K562 (cell line): Measurements from ENCODE around the gene TBC1D17. TPM values are rescaled to one million over a fixed set of nuclear protein-coding genes. Genes with fewer than 3 reads are reported as not detected.

ENCODE experiments used
- BRCA1 ChIP-seq, 2 experiments: fragments of 450-650 bp in 1 of 2; sonication (generic) in 1 of 2; formaldehyde crosslinking in 1 of 2; IDR thresholded peaks; 2 replicates each; pipeline versions ENCODE4 v1.5.0 to v1.6.1; 2017 to 2020; ENCODE audit warnings: mild to moderate bottlenecking in 1 of 2, missing genetic modification reagents in 1 of 2
- CBFB ChIP-seq: sonication (generic); formaldehyde crosslinking; IDR thresholded peaks from 2 replicates; pipeline ENCODE4 v1.4.0; 2020; ENCODE audit warnings: mild to moderate bottlenecking, missing genetic modification reagents
- CCNT2 ChIP-seq: IDR thresholded peaks from 2 replicates; pipeline ENCODE4 v1.6.1; 2011; ENCODE audit warnings: borderline replicate concordance, low read depth, mild to moderate bottlenecking, moderate library complexity, mixed read lengths, low read length; ENCODE audit not compliant: insufficient read length; ENCODE audit errors: extremely low read depth
- CHD1 ChIP-seq: fragments of 200-600 bp; sonication (generic); IDR thresholded peaks from one replicate; pipeline ENCODE4 v1.6.1; 2012; ENCODE audit warnings: mild to moderate bottlenecking, moderate library complexity, low read length, inconsistent platforms
- COPS2 ChIP-seq: fragments of 450-650 bp; conservative IDR thresholded peaks from 2 replicates; pipeline ENCODE4 v1.6.1; 2016; ENCODE audit warnings: mild to moderate bottlenecking, moderate library complexity
- ELF4 ChIP-seq: fragments of 450-650 bp; formaldehyde crosslinking; IDR thresholded peaks from 2 replicates; pipeline ENCODE4 v1.4.0; 2022; ENCODE audit warnings: missing genetic modification characterization
- JUN ChIP-seq, 2 experiments: sonication (generic) in 1 of 2; formaldehyde crosslinking in 1 of 2; IDR thresholded peaks; 2 replicates each; pipeline versions ENCODE4 v1.6.1 to v1.8.0; 2012 to 2022; ENCODE audit warnings: borderline replicate concordance in 2 of 2, mild to moderate bottlenecking in 2 of 2, improper control_type of control experiment in 1 of 2, low read depth in 1 of 2, low read length in 1 of 2, missing genetic modification reagents in 1 of 2
- MIER1 ChIP-seq: fragments of 450-650 bp; IDR thresholded peaks from 2 replicates; pipeline ENCODE4 v1.6.1; 2016; ENCODE audit warnings: antibody characterized with exemption, mild to moderate bottlenecking, low read depth
- NFYB ChIP-seq: IDR thresholded peaks from 2 replicates; pipeline ENCODE4 v1.6.1; 2011; ENCODE audit warnings: mild to moderate bottlenecking, moderate library complexity; ENCODE audit not compliant: insufficient read length; ENCODE audit errors: extremely low read depth
- NR2C2 ChIP-seq, 2 experiments: fragments of 200-800 bp in 1 of 2; sonication (Bioruptor generic) in 1 of 2; sonication (generic) in 1 of 2; formaldehyde crosslinking in 1 of 2; IDR thresholded peaks; 2 replicates each; pipeline versions ENCODE4 v1.6.1 to v1.8.0; 2016 to 2022; ENCODE audit warnings: mild to moderate bottlenecking in 1 of 2, missing compliant biosample characterization in 1 of 2, missing genetic modification characterization in 1 of 2, missing genetic modification reagents in 1 of 2
- PHTF2 ChIP-seq: fragments of 250-450 bp; sonication (Bioruptor Pico); IDR thresholded peaks from 2 replicates; pipeline ENCODE4 v1.5.0; 2021; ENCODE audit warnings: mild to moderate bottlenecking
- POLR2B ChIP-seq: fragments of 450-650 bp; IDR thresholded peaks from 2 replicates; pipeline ENCODE4 v1.6.1; 2018; ENCODE audit warnings: low read depth; ENCODE audit not compliant: partially characterized antibody
- SMARCB1 ChIP-seq: IDR thresholded peaks from 2 replicates; pipeline ENCODE4 v1.6.1; 2011; ENCODE audit warnings: improper control_type of control experiment, low read depth; ENCODE audit not compliant: insufficient read length
- TEAD1 ChIP-seq, 2 experiments: fragments of 450-650 bp in 1 of 2; sonication (generic) in 1 of 2; formaldehyde crosslinking; IDR thresholded peaks; 2 replicates each; pipeline versions ENCODE4 v1.4.0 to v1.8.0; 2020 to 2022; ENCODE audit warnings: mild to moderate bottlenecking in 2 of 2, missing genetic modification reagents in 1 of 2
- ZBTB26 ChIP-seq: fragments of 450-650 bp; formaldehyde crosslinking; IDR thresholded peaks from 2 replicates; pipeline ENCODE4 v1.4.0; 2022; ENCODE audit warnings: missing genetic modification characterization
- ZEB2 ChIP-seq: fragments of 450-650 bp; IDR thresholded peaks from 2 replicates; pipeline ENCODE4 v1.6.1; 2016
- polyA plus RNA-seq, 8 experiments: library from polyadenylated mRNA; depleted of rRNA in 4 of 8; stranded (reverse) in 5 of 8; unstranded in 3 of 8; fragments of >200 nt; fragmentation: Nextera tagmentation in 2 of 8; fragmentation: Illumina TruSeq in 1 of 8; extraction: Ambion mirVana in 2 of 8; extraction: Trizol in 1 of 8; gene quantifications; 2 replicates each; pipeline versions ENCODE4 v1.2.1 to v1.2.3, GENCODE V29; 2011 to 2014; ENCODE audit warnings: inconsistent platforms in 1 of 8, missing spikeins in 1 of 8
- total RNA-seq, 7 experiments: library from RNA; depleted of rRNA in 6 of 7; stranded (reverse); fragments of >200 nt in 6 of 7; fragmentation: Illumina TruSeq in 2 of 7; extraction: Trizol in 2 of 7; gene quantifications; 2 replicates each; pipeline versions ENCODE4 v1.2.1 to v1.2.3, GENCODE V29; 2011 to 2021; ENCODE audit warnings: low replicate concordance in 1 of 7
- TF ChIP-seq, protein P1 (sequence below), 2 experiments: fragments of 450-650 bp in 1 of 2; sonication (generic) in 1 of 2; formaldehyde crosslinking in 1 of 2; IDR thresholded peaks in 1 of 2; conservative IDR thresholded peaks in 1 of 2; 2 replicates each; pipeline versions ENCODE4 v1.6.1 to v1.8.1; 2016 to 2023; ENCODE audit warnings: mild to moderate bottlenecking in 2 of 2, moderate library complexity in 2 of 2, inconsistent platforms in 1 of 2, missing genetic modification reagents in 1 of 2
- TF ChIP-seq, protein P2 (sequence below): fragments of 450-650 bp; formaldehyde crosslinking; IDR thresholded peaks from 2 replicates; pipeline ENCODE4 v1.4.0; 2020; ENCODE audit warnings: mild to moderate bottlenecking, mixed read lengths
- TF ChIP-seq, protein P3 (sequence below): IDR thresholded peaks from 3 replicates; pipeline ENCODE4 v1.6.1; 2011; ENCODE audit warnings: borderline replicate concordance, mild to moderate bottlenecking, moderate library complexity; ENCODE audit not compliant: insufficient read length; ENCODE audit errors: extremely low read depth

The TBC1D17 gene
- total and polyA plus RNA-seq, 9 of the 15 experiments (the other 6 are each of a cell fraction or from before 2014, with no cell fraction given), result 0.42 to 16.0 (median 3.8) TPM

- TF ChIP-seq, protein P1, sequence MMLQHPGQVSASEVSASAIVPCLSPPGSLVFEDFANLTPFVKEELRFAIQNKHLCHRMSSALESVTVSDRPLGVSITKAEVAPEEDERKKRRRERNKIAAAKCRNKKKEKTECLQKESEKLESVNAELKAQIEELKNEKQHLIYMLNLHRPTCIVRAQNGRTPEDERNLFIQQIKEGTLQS (IDR thresholded peaks at IDR 0.05), result peak; percentile 87
- TF ChIP-seq, protein P1 (CRISPR knock-in tag; conservative IDR thresholded peaks at IDR 0.05), result peak; percentile 92
- TF ChIP-seq, protein P2, sequence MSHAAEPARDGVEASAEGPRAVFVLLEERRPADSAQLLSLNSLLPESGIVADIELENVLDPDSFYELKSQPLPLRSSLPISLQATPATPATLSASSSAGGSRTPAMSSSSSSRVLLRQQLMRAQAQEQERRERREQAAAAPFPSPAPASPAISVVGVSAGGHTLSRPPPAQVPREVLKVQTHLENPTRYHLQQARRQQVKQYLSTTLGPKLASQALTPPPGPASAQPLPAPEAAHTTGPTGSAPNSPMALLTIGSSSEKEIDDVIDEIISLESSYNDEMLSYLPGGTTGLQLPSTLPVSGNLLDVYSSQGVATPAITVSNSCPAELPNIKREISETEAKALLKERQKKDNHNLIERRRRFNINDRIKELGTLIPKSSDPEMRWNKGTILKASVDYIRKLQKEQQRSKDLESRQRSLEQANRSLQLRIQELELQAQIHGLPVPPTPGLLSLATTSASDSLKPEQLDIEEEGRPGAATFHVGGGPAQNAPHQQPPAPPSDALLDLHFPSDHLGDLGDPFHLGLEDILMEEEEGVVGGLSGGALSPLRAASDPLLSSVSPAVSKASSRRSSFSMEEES (CRISPR knock-in tag), result peak; percentile 2; the same call in 1 of the 2 replicates
- TF ChIP-seq TEAD1 (CRISPR knock-in tag; IDR thresholded peaks at IDR 0.05) (peak in 1 of 2 experiments; percentile 52; a peak in 1 of 4 replicates), NR2C2 (CRISPR knock-in tag; IDR thresholded peaks at IDR 0.05) (peak; percentile 82; the same call in 1 of the 2 replicates), NR2C2 (tag; IDR thresholded peaks at IDR 0.05) (no peak), JUN (IDR thresholded peaks at IDR 0.05; ENCODE audit: borderline replicate concordance, low read depth, low read length) (peak; percentile 75), JUN (CRISPR knock-in tag; IDR thresholded peaks at IDR 0.05; ENCODE audit: borderline replicate concordance) (0 out of 2 replicates have a peak, but pooled peaks have one; percentile 12), CCNT2 (peak; percentile 46), NFYB (no peak), ZEB2 (no peak), POLR2B (no peak), MIER1 (no peak), SMARCB1 (no peak), BRCA1 (IDR thresholded peaks at IDR 0.05) (no peak), BRCA1 (CRISPR knock-in tag; IDR thresholded peaks at IDR 0.05) (no peak), COPS2 (no peak), ELF4 (CRISPR knock-in tag) (no peak), CHD1 (no peak), CBFB (CRISPR knock-in tag) (no peak), PHTF2 (CRISPR knock-in tag) (no peak), ZBTB26 (CRISPR knock-in tag) (0 out of 2 replicates have a peak, but pooled peaks have one; percentile 42)
- TF ChIP-seq, protein P3, sequence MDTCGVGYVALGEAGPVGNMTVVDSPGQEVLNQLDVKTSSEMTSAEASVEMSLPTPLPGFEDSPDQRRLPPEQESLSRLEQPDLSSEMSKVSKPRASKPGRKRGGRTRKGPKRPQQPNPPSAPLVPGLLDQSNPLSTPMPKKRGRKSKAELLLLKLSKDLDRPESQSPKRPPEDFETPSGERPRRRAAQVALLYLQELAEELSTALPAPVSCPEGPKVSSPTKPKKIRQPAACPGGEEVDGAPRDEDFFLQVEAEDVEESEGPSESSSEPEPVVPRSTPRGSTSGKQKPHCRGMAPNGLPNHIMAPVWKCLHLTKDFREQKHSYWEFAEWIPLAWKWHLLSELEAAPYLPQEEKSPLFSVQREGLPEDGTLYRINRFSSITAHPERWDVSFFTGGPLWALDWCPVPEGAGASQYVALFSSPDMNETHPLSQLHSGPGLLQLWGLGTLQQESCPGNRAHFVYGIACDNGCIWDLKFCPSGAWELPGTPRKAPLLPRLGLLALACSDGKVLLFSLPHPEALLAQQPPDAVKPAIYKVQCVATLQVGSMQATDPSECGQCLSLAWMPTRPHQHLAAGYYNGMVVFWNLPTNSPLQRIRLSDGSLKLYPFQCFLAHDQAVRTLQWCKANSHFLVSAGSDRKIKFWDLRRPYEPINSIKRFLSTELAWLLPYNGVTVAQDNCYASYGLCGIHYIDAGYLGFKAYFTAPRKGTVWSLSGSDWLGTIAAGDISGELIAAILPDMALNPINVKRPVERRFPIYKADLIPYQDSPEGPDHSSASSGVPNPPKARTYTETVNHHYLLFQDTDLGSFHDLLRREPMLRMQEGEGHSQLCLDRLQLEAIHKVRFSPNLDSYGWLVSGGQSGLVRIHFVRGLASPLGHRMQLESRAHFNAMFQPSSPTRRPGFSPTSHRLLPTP, result no peak
These were observed 981 bp upstream of the TBC1D17 start (continued) for GRCh38 chr19:49876422-49877019.
